ENCODE results near the gene NME7.

NME7 gene

GRCh38 chr1:169321539-169321938 is 46.1 kb downstream of the NME7 start:
- H3K27ac ChIP-seq (ENCODE audit: low read length), result no peak overlapping the region
- no peaks in the 10 kb centered on the region for H3K4me1 ChIP-seq (ENCODE audit: control insufficient read depth in 1 of 2, insufficient read depth in 2 of 2, low read length in 2 of 2)
- H3K9me3 ChIP-seq (ENCODE audit: control insufficient read depth in 1 of 2, low read length in 2 of 2), result no peaks in the 10 kb centered on the region
- no peaks in the 10 kb centered on the region for H3K27me3 ChIP-seq (ENCODE audit: low read depth, low read length)
- no peaks in the 10 kb centered on the region for H3K36me3 ChIP-seq (ENCODE audit: control insufficient read depth in 1 of 2, insufficient read depth in 2 of 2, low read length in 2 of 2)
- no peak overlapping the region for H3K4me3 ChIP-seq (ENCODE audit: low read depth in 1 of 2, low read length in 2 of 2)

- H3K27ac ChIP-seq (ENCODE audit: low read length), result no peak overlapping the region
- H3K36me3 ChIP-seq (ENCODE audit: control insufficient read depth in 1 of 2, insufficient read depth in 2 of 2, low read length in 2 of 2), result no peaks in the 10 kb centered on the region
- H3K27me3 ChIP-seq (ENCODE audit: low read depth, low read length), result no peaks in the 10 kb centered on the region
Observed at GRCh38 chr1:169318536-169319244, 48.9 kb downstream of the NME7 start.

GRCh38 chr1:169316556-169316955 is 51.0 kb downstream of the NME7 start:
- H3K27ac ChIP-seq (ENCODE audit: low read length), result no peak overlapping the region
- no peaks in the 10 kb centered on the region for H3K36me3 ChIP-seq (ENCODE audit: control insufficient read depth in 1 of 2, insufficient read depth in 2 of 2, low read length in 2 of 2)
- H3K4me1 ChIP-seq (ENCODE audit: control insufficient read depth in 1 of 2, insufficient read depth in 2 of 2, low read length in 2 of 2), result no peaks in the 10 kb centered on the region
- H3K9me3 ChIP-seq (ENCODE audit: control insufficient read depth in 1 of 2, low read length in 2 of 2), result no peaks in the 10 kb centered on the region
- no peak overlapping the region for H3K4me3 ChIP-seq (ENCODE audit: low read depth in 1 of 2, low read length in 2 of 2)
- no peaks in the 10 kb centered on the region for H3K27me3 ChIP-seq (ENCODE audit: low read depth, low read length)

More at GRCh38 chr1:169318536-169319244, 48.9 kb downstream of the NME7 start:
- Histone ChIP-seq H3K4me3 (ENCODE audit: low read depth in 1 of 2, low read length in 2 of 2) (no peak overlapping the region), H3K9me3 (ENCODE audit: control insufficient read depth in 1 of 2, low read length in 2 of 2) (no peaks in the 10 kb centered on the region), H3K4me1 (ENCODE audit: control insufficient read depth in 1 of 2, insufficient read depth in 2 of 2, low read length in 2 of 2) (no peaks in the 10 kb centered on the region)

GRCh38 chr1:169312084-169312954 is 55.3 kb downstream of the NME7 start:
- Histone ChIP-seq H3K27me3 (ENCODE audit: low read depth, low read length) (no peaks in the 10 kb centered on the region), H3K4me3 (ENCODE audit: low read depth in 1 of 2, low read length in 2 of 2) (no peak overlapping the region), H3K27ac (ENCODE audit: low read length) (no peak overlapping the region), H3K9me3 (ENCODE audit: control insufficient read depth in 1 of 2, low read length in 2 of 2) (no peaks in the 10 kb centered on the region), H3K36me3 (ENCODE audit: control insufficient read depth in 1 of 2, insufficient read depth in 2 of 2, low read length in 2 of 2) (peaks cover 0 to 10% of the 10 kb centered on the region in 2 donors), H3K4me1 (ENCODE audit: control insufficient read depth in 1 of 2, insufficient read depth in 2 of 2, low read length in 2 of 2) (no peaks in the 10 kb centered on the region)

- peaks cover 0 to 24% of the 10 kb centered on the region in 2 donors for H3K36me3 ChIP-seq (ENCODE audit: control insufficient read depth in 1 of 2, insufficient read depth in 2 of 2, low read length in 2 of 2)
- no peaks in the 10 kb centered on the region for H3K4me1 ChIP-seq (ENCODE audit: control insufficient read depth in 1 of 2, insufficient read depth in 2 of 2, low read length in 2 of 2)
- H3K27me3 ChIP-seq (ENCODE audit: low read depth, low read length), result no peaks in the 10 kb centered on the region
- H3K27ac ChIP-seq (ENCODE audit: low read length), result no peak overlapping the region
- H3K9me3 ChIP-seq (ENCODE audit: control insufficient read depth in 1 of 2, low read length in 2 of 2), result no peaks in the 10 kb centered on the region
- no peak overlapping the region for H3K4me3 ChIP-seq (ENCODE audit: low read depth in 1 of 2, low read length in 2 of 2)
Observed at GRCh38 chr1:169309178-169310166, 58.1 kb downstream of the NME7 start.

GRCh38 chr1:169308313-169309039 is 59.1 kb downstream of the NME7 start:
- no peaks in the 10 kb centered on the region for H3K27me3 ChIP-seq (ENCODE audit: low read depth, low read length)
- no peak overlapping the region for H3K27ac ChIP-seq (ENCODE audit: low read length)
- no peaks in the 10 kb centered on the region for H3K9me3 ChIP-seq (ENCODE audit: control insufficient read depth in 1 of 2, low read length in 2 of 2)
- peaks cover 0 to 24% of the 10 kb centered on the region in 2 donors for H3K36me3 ChIP-seq (ENCODE audit: control insufficient read depth in 1 of 2, insufficient read depth in 2 of 2, low read length in 2 of 2)
- no peak overlapping the region for H3K4me3 ChIP-seq (ENCODE audit: low read depth in 1 of 2, low read length in 2 of 2)
- no peaks in the 10 kb centered on the region for H3K4me1 ChIP-seq (ENCODE audit: control insufficient read depth in 1 of 2, insufficient read depth in 2 of 2, low read length in 2 of 2)

GRCh38 chr1:169307176-169307575 is 60.4 kb downstream of the NME7 start:
- no peaks in the 10 kb centered on the region for H3K4me1 ChIP-seq (ENCODE audit: control insufficient read depth in 1 of 2, insufficient read depth in 2 of 2, low read length in 2 of 2)
- no peaks in the 10 kb centered on the region for H3K27me3 ChIP-seq (ENCODE audit: low read depth, low read length)
- H3K4me3 ChIP-seq (ENCODE audit: low read depth in 1 of 2, low read length in 2 of 2), result no peak overlapping the region
- peaks cover 0 to 27% of the 10 kb centered on the region in 2 donors for H3K36me3 ChIP-seq (ENCODE audit: control insufficient read depth in 1 of 2, insufficient read depth in 2 of 2, low read length in 2 of 2)
- H3K9me3 ChIP-seq (ENCODE audit: control insufficient read depth in 1 of 2, low read length in 2 of 2), result no peaks in the 10 kb centered on the region
- H3K27ac ChIP-seq (ENCODE audit: low read length), result no peak overlapping the region

GRCh38 chr1:169305948-169306347 is 61.6 kb downstream of the NME7 start:
- H3K36me3 ChIP-seq (ENCODE audit: control insufficient read depth in 1 of 2, insufficient read depth in 2 of 2, low read length in 2 of 2), result peaks cover 0 to 29% of the 10 kb centered on the region in 2 donors
- H3K9me3 ChIP-seq (ENCODE audit: control insufficient read depth in 1 of 2, low read length in 2 of 2), result no peaks in the 10 kb centered on the region
- H3K27ac ChIP-seq (ENCODE audit: low read length), result no peak overlapping the region
- no peaks in the 10 kb centered on the region for H3K27me3 ChIP-seq (ENCODE audit: low read depth, low read length)
- no peaks in the 10 kb centered on the region for H3K4me1 ChIP-seq (ENCODE audit: control insufficient read depth in 1 of 2, insufficient read depth in 2 of 2, low read length in 2 of 2)
- H3K4me3 ChIP-seq (ENCODE audit: low read depth in 1 of 2, low read length in 2 of 2), result no peak overlapping the region

- Histone ChIP-seq H3K36me3 (ENCODE audit: control insufficient read depth in 1 of 2, insufficient read depth in 2 of 2, low read length in 2 of 2) (peaks cover 0 to 29% of the 10 kb centered on the region in 2 donors), H3K27ac (ENCODE audit: low read length) (no peak overlapping the region), H3K9me3 (ENCODE audit: control insufficient read depth in 1 of 2, low read length in 2 of 2) (no peaks in the 10 kb centered on the region), H3K27me3 (ENCODE audit: low read depth, low read length) (no peaks in the 10 kb centered on the region), H3K4me1 (ENCODE audit: control insufficient read depth in 1 of 2, insufficient read depth in 2 of 2, low read length in 2 of 2) (no peaks in the 10 kb centered on the region), H3K4me3 (ENCODE audit: low read depth in 1 of 2, low read length in 2 of 2) (no peak overlapping the region)
Observed at GRCh38 chr1:169305356-169305755, 62.2 kb downstream of the NME7 start.

- Histone ChIP-seq H3K4me3 (ENCODE audit: low read depth in 1 of 2, low read length in 2 of 2) (no peak overlapping the region), H3K27ac (ENCODE audit: low read length) (no peak overlapping the region), H3K36me3 (ENCODE audit: control insufficient read depth in 1 of 2, insufficient read depth in 2 of 2, low read length in 2 of 2) (peaks cover 5 to 17% of the 10 kb centered on the region in 2 donors), H3K9me3 (ENCODE audit: control insufficient read depth in 1 of 2, low read length in 2 of 2) (no peaks in the 10 kb centered on the region), H3K4me1 (ENCODE audit: control insufficient read depth in 1 of 2, insufficient read depth in 2 of 2, low read length in 2 of 2) (no peaks in the 10 kb centered on the region), H3K27me3 (ENCODE audit: low read depth, low read length) (no peaks in the 10 kb centered on the region)
Observed at GRCh38 chr1:169300854-169301253, 66.7 kb downstream of the NME7 start.
